GM18505 (cell line): Measurements from ENCODE around the gene SLC2A8.
A peak's percentile ranks its signal among the peaks of the same experiment; 100 is the strongest.

ENCODE experiments used
- ATAC-seq: cut with Tn5 transposase; IDR thresholded peaks from one replicate; pipeline ENCODE4 v1.9.1; 2021; ENCODE audit not compliant: unreplicated experiment
- POLR2A ChIP-seq: IDR thresholded peaks from 4 replicates; pipeline ENCODE4 v1.6.1; 2011; ENCODE audit warnings: borderline replicate concordance; ENCODE audit not compliant: insufficient read depth, insufficient read length; ENCODE audit errors: extremely low read depth

SLC2A8 gene

GRCh38 chr9:127362829-127363228 lies 34.1 kb upstream of the SLC2A8 start:
- no peak for ATAC-seq
- TF ChIP-seq POLR2A = no peak

- ATAC-seq = no peak
- TF ChIP-seq POLR2A = no peak
These were observed 31.5 kb upstream of the SLC2A8 start for GRCh38 chr9:127365461-127365860.

DNA sequence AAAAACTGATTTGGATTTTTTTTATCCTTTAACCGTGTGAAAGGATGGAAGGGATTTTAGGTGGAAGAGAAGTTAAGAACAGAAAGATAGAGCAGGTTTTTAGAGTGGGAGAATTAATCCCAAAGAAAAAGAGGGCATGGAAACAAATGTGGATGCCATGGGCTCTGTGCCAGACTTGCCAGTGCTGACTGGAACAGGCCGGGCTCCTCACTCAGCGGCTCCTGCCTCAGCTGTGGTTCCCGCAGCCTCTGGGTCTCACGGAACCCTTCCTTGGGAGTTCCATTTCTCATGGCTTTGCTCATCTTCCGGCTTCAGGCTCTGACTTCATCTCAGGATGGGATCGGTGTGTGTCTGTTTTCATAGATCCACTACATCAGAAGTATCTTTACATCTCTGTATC lies 30.4 kb upstream of the SLC2A8 start:
- ATAC-seq = no peak

GRCh38 chr9:127368852-127369402 lies 28.0 kb upstream of the SLC2A8 start:
- TF ChIP-seq POLR2A = no peak
- ATAC-seq = no peak

More for the DNA sequence above, 30.4 kb upstream of the SLC2A8 start:
- TF ChIP-seq POLR2A = no peak

DNA sequence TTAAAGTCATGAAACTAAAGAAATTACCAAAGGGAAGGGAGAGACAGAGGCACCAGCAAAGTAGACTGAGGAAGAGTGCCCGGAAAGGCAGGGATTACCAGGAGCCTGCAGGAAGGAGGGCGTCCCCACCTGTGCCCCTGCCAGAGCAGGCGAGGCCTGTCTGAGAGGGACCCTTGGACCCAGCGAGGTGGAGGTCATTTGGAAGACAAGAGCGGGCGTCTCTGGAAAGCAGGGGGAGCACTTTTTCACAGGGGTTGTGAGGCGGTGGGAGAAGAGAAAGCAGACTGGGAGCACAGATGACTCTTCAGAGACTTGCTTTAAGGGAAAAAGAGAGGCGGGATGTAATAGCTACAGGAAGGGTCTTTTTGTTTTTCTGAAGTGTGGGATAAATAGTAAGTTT lies 27.5 kb upstream of the SLC2A8 start:
- no peak for ATAC-seq
- no peak for TF ChIP-seq POLR2A

DNA sequence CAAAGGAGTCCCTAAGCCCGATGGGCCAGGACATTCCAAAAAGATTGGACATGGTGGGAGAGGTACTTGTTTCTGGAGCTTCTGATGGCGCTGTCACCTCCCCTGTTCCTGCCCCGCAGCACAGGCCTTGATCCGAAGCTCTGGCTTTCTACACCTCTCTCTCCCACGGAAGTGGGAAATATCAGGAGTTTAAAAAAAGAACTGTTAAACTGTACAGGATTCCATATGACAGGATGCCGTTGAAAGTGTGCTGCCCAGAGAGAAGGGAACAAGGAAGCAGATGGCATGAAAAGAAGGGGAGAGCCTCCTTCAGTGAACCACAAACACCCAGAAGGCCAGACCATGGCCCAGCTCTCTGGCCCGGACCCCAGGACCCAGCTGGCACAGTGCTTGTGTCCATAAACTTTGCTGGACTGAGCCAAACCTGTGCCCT lies 26.8 kb upstream of the SLC2A8 start:
- no peak for ATAC-seq
- TF ChIP-seq POLR2A = no peak

DNA sequence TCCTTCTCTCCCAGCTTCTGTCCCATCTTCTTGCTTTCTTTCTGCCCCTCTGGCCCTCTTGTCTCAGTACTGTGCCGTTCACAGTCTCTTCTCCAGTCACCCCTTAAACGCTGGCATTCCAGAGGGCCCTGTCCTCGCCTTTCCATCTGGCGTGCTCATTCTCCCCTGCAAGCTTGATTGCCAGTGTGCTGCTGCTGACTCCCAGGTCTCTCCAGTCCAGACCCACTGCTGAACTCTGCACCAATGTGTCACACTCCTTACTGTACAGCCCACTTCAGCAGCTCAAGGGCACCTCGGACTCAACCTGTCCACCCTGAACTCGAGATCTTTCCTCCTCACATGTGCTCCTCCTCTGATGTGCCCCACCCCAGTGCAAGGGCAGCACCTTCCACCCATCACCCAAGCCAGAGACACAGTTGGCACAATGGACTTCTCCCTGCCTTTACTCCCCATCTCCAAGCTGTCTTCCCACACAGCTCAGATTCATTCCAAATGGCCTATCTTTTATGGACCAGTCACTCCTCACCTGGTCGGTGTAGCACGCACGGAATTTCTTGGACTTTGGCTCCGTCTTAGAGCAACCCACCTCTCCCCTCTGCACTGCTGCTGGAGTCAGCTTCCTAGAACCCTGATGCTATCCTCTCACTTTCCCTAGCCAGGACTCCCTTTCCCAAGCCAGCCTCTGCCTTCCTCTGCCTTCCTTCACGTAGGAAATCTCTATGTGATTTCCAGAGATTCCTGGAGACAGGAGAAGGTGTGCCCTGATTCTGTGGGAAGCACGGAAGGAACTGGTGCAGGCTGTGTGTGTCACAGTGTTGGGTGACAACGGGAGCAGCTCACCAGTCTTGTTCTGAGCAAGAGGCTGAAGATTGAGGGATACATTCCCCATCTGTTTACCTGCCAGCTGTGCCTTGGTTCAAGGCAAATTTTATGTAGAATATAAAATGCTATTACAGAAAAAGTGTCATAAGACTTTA lies 26.0 kb upstream of the SLC2A8 start:
- no peak for TF ChIP-seq POLR2A
- ATAC-seq = no peak

- TF ChIP-seq POLR2A = no peak
- ATAC-seq = no peak
These were observed 16.5 kb upstream of the SLC2A8 start for GRCh38 chr9:127380479-127380878.

- TF ChIP-seq POLR2A = no peak
- no peak for ATAC-seq
These were observed 14.4 kb upstream of the SLC2A8 start for GRCh38 chr9:127382541-127382940.

GRCh38 chr9:127384016-127384730 lies 12.8 kb upstream of the SLC2A8 start:
- ATAC-seq = no peak
- no peak for TF ChIP-seq POLR2A

DNA sequence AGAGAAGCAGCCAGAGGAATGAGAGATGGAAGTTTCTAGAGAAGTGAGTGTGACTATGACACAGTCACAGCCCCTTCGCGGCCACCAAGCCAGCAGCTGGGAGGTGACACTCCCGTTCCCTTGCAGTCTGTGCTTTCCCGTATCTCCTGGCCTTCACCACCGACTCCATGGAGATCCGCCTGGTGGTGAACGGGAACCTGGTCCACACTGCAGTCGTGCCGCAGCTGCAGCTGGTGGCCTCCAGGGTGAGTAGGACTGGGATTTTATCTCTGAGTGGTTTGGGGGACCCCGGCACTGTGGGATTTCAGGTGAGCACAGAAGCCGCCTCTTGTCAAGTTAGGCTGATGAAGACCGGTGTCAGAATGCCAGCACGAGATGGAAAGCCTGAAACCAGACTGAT lies 12.1 kb upstream of the SLC2A8 start:
- no peak for TF ChIP-seq POLR2A
- no peak for ATAC-seq

- no peak for ATAC-seq
- no peak for TF ChIP-seq POLR2A
These were observed 10.7 kb upstream of the SLC2A8 start for GRCh38 chr9:127386249-127386648.

DNA sequence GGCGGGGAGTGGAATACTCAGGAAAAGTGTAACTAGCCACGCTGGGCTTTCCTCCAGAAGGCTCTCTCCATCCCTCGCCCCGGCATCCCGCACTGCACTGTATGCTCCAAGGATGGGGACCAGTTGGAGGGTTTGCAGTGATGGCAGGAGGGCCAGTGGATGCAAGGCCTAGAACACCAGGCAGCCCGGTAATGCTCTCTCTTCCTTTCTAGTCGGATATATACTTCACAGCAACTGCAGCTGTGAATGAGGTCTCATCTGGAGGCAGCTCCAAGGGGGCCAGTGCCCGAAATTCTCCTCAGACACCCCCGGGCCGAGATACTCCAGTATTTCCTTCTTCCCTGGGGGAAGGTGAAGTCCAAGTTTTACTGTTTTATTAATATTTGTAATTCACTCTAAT lies 10.0 kb upstream of the SLC2A8 start:
- TF ChIP-seq POLR2A = no peak
- ATAC-seq = no peak

DNA sequence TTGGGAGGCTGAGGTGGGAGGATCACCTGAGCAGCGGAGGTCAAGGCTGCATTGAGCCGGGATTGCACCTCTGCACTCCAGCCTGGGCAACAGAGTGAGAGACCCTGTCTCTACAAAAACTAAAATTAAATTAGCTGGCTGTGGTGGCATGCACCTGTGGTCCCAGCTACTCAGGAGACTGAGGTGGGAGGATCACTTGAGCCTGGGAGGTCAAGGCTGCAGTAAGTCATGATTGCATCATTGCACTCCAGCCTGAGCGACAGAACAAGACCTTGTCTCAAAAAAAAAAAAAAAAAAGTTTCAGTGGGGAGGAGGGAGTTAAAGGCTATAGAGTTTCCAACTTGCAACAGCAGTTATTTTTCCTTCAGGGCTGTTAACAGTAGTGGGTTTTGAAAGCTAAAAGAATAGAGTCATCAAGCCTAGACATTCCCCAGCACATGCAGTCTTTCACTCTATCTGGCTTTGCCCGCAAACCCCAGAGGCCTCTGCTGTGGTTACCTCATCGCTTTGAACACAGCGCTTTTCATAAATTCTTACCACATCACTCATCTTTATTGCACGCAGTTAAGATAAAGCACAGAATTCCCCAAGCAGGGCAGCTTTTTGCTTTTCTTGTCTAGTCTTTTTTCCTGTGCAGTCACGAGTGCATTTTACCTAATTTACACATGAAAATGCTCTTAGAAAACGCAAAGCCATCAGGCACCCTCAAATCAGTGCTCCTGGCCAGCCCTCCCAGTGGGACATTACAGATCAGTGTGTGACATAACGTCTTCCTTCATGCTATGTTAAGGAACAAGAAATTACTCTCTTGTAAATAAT lies 8.7 kb upstream of the SLC2A8 start:
- TF ChIP-seq POLR2A = no peak
- peak; percentile 87 for ATAC-seq

DNA sequence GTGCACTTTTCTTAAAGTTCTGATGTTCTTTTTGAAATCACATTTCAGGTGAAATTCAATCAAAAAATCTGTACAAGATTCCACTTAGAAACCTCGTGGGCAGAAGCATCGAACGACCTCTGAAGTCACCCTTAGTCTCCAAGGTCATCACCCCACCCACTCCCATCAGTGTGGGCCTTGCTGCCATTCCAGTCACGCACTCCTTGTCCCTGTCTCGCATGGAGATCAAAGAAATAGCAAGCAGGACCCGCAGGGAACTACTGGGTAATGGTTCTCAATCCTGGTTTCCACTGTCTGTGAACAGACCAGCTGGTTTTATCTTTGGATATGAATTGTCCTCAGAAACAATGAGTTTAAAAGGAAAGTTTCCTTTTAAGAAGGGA lies 8.1 kb upstream of the SLC2A8 start:
- no peak for ATAC-seq

More for the DNA sequence above, 8.1 kb upstream of the SLC2A8 start:
- TF ChIP-seq POLR2A = no peak
